GM18526 (cell line): ENCODE measurements around the gene DIAPH2.

Source experiments
- POLR2A ChIP-seq: IDR thresholded peaks from 3 replicates; pipeline ENCODE4 v1.6.1; 2011; ENCODE audit not compliant: insufficient read length; ENCODE audit errors: extremely low read depth

DIAPH2 gene

GRCh38 chrX:97119474-97120109 is 434.9 kb downstream of the DIAPH2 start:
- no peak for TF ChIP-seq POLR2A

GRCh38 chrX:97123001-97123400 is 438.4 kb downstream of the DIAPH2 start:
- no peak for TF ChIP-seq POLR2A

- no peak for TF ChIP-seq POLR2A
Measured at GRCh38 chrX:97126020-97126419, 441.4 kb downstream of the DIAPH2 start.

GRCh38 chrX:97132664-97133415 is 448.2 kb downstream of the DIAPH2 start:
- TF ChIP-seq POLR2A, result no peak

GRCh38 chrX:97145934-97146333 is 461.3 kb downstream of the DIAPH2 start:
- TF ChIP-seq POLR2A, result no peak

- no peak for TF ChIP-seq POLR2A
Measured at GRCh38 chrX:97155816-97156215, 471.2 kb downstream of the DIAPH2 start.

- TF ChIP-seq POLR2A, result no peak
Measured at GRCh38 chrX:97158269-97158668, 473.6 kb downstream of the DIAPH2 start.

- no peak for TF ChIP-seq POLR2A
Measured at GRCh38 chrX:97159916-97160800, 475.5 kb downstream of the DIAPH2 start.

- TF ChIP-seq POLR2A, result no peak
Measured at GRCh38 chrX:97167333-97167732, 482.7 kb downstream of the DIAPH2 start.

- no peak for TF ChIP-seq POLR2A
Measured at GRCh38 chrX:97168646-97169045, 484.0 kb downstream of the DIAPH2 start.

- TF ChIP-seq POLR2A, result no peak
Measured at GRCh38 chrX:97175147-97175546, 490.5 kb downstream of the DIAPH2 start.

- TF ChIP-seq POLR2A, result no peak
Measured at GRCh38 chrX:97189668-97190067, 505.0 kb downstream of the DIAPH2 start.

- TF ChIP-seq POLR2A, result no peak
Measured at GRCh38 chrX:97199501-97199900, 514.9 kb downstream of the DIAPH2 start.

- no peak for TF ChIP-seq POLR2A
Measured at GRCh38 chrX:97200454-97200853, 515.8 kb downstream of the DIAPH2 start.

- no peak for TF ChIP-seq POLR2A
Measured at GRCh38 chrX:97210501-97210900, 525.9 kb downstream of the DIAPH2 start.

GRCh38 chrX:97211070-97211469 is 526.4 kb downstream of the DIAPH2 start:
- no peak for TF ChIP-seq POLR2A
